ENCODE results near the gene C19orf12.
A peak's percentile ranks its signal among the peaks of the same experiment; 100 is the strongest.
"Not testable (repeated sequence)": the region's sequence is repeated elsewhere in the genome, so short reads cannot be mapped to it uniquely, and the experiment has no call there.

The C19orf12 gene

DNA sequence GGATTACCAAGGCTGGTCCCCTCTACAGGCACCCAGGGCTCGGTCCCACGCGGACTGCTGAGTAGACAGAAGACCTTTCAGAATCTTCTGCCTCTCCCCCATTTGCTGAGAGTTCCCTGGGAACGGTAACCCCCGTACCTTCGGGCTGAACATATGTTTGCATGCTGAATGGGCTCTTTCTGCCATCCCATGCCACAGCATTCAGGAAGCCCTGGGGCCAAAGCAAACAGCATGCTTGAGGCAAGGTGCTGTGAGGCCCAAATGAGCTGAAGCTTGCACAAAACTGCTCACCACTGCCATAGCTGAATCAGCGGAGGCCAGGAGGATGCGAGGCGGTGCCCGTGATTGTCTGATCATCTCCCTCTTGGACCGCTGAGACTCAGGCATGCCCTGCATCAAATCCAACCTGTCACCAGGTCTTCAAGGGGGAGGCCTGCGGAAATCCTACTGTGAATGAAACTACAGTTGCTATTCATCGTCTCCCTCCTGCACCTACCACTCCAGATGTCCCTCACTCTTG lies 16.3 kb upstream of the C19orf12 start:
- DNase-seq (ENCODE audit: low read depth), result no peak

DNA sequence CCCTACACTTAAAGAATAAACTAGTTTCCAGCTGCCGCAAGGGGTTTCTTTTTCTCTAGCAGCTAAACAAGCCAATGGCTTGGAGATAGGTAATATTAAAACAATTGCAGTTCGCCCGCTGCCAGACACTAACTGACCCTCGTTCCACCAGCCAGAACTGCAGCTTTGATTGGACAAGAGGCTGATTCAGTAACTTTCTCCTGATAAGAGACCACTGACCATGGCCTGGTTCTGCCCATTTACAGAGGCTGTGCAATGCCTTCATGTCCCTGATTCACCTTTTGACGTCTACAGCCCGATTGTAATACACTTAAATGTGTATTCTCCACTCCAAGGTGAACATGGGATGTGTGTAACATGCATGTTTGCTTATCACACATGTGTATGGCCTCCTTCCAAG lies 12.8 kb upstream of the C19orf12 start:
- no peak for DNase-seq (ENCODE audit: low read depth)

DNA sequence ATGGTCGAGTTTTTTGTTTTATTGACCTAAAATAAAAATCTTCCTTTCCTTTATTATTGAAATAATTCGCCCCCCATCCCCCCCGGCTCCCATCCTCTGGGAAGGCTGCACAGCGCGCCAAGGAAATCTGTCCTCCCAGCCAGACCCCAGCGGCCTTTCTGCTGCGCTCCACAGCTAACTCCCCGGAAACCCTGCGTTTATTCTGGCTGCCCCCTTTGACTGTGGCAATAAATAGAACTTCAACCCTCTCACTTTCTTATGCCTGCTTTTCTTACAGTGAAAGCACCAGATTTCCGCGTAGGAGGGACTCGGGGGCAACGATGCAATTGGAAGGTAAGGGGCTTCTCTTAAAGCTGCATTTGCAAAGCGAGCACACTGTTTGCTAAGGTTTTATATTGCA lies 9.7 kb upstream of the C19orf12 start:
- no peak for DNase-seq (ENCODE audit: low read depth)

DNA sequence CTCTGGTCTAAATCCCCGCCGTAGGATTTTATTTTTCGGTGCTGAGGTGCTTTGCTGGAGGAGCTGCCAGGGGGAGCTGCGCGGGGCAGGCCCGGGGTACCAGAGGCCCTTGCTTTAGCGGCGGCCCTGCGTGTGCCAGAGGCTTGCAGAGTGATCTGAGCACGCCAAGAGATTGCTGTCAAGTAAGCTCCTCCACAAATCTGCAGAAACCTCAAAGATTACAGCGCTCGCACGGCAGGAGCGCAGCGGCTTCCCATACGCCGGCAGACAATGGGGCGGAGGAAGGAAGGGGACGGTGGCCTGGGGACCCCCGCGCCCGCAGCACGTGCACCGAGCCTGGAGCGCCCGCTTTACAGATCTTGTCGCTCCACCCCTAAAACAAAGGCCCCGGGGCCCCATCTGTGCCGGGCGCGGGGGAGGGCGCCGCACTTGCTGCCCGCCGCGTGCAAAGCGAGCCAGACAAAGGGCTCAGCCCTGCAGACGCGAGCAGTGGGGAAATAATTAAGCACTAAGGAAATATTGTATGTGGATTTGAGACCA lies 9.1 kb upstream of the C19orf12 start:
- no peak for DNase-seq (ENCODE audit: low read depth)

DNA sequence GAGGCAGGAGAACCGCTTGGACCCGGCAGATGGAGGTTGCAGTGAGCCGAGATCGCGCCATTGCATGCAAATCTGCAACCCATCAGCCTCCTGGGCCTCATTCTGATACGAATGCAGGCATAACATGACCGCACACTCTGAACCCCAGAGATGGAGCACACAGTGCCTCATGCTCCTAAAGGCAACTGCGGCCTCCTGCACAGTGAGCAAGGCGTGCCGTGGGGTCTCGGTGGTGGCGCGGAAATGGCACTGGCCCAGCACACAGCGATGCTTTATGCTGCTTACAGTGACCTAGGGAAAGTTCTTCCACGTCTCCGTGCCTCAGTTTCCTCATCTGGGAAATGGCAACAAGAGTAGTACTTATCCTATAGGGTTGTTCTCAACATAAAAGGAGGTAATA lies 2.0 kb upstream of the C19orf12 start:
- no peak for DNase-seq (ENCODE audit: low read depth)

DNA sequence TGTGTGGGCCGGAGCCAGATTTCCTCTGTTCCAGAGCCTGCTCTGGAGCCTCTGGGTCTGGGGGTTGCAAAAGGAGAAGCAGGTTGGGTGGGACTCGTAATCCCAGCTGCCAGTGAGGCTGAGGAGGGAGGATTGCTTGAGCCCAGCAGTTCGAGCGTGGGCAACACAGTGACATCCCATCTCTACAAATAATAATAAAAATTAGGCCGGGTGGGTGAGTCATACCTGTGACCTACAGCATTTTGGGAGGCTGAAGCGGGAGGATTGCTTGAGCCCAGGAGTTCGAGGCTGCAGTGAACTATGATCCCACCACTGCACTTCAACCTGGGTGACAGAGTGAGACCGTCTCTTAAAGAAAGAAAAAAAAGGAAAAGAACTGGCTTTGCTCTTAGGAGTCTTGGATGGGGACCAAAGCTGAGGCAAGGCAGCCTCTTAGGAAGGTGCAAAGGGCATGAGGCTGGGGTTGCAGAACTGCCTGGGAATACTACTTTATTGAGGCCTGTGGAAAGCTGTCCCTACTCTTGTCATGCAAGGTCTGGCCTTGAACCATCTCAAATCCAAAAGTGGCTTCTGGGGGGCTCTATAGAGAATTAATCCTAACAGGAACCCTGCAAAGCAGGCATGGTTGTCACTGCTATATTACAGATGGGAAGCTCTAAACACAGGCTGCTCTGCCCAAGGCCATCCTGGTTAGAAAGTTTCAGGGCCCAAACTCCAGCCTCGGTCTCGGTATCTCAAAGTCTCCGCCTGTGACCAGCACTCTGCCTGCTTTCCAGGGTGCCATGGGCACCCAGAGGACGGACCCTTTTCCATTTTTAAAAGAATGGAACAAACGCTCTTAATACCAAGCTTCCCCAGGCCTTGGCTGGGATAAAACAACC lies 880 bp upstream of the C19orf12 start:
- DNase-seq (ENCODE audit: low read depth), result no peak

DNA sequence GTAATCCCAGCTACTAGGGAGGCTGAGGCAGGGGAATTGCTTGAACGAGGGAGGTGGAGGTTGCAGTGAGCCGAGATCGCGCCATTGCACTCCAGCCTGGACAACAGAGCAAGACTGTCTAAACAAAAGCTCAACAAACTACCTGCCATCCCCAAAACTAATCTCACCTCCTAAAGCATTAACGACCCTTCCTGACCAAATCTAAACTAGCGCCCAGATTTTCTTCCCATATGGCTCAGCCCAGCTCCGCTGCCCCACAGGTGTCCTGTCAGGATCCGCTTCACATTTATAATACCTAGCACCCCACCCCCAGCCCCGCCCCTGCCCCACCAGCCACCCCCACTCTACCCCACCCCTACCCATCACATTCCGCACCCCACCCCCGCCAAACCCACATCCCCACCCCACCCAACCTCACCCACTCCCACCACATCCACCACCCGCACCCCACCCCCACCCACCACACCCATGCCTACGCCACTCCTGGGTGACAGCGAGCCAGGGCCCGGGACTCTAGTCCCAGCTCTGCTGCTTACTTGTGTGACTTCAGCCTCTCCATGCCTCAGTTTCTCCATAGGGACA lies 599 bp downstream of the C19orf12 start:
- DNase-seq (ENCODE audit: low read depth), result peak; percentile 55

DNA sequence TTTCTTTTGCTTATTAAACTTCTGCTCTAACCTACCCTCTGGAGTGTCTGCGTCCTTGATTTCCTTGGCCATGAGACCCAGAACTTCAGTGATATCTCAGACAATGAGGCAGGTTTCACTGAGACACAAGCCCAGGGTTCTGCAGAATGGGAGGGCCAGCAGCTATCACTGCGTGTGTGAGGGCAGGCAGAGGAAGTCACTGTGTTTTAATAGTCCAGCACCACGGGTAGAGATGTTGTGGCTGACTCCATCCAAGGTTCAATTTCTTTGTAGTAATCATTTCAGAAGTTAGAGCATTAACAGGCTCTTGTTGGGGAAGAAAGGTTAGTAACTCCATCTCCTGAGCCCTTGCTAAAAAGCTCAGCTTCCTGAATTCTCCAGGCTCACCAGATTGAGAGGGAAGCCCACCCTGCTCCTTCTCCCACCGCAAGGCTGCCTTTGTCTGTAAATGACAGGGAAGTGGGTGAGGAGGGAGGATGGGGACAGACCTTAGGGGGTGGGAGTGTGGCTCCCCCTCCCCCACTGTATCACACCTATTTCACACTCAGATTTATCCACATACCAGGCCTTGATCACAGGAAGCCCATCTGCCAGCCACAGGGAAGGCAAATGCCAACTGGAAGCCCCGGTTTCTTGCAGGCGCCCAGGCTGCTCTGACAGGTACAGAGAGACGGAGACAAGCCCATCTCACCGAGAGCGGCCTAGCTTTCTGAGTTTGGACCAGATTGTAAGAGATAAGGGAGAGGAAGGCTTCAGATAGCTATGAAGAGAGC lies 2.1 kb downstream of the C19orf12 start:
- no peak for DNase-seq (ENCODE audit: low read depth)

DNA sequence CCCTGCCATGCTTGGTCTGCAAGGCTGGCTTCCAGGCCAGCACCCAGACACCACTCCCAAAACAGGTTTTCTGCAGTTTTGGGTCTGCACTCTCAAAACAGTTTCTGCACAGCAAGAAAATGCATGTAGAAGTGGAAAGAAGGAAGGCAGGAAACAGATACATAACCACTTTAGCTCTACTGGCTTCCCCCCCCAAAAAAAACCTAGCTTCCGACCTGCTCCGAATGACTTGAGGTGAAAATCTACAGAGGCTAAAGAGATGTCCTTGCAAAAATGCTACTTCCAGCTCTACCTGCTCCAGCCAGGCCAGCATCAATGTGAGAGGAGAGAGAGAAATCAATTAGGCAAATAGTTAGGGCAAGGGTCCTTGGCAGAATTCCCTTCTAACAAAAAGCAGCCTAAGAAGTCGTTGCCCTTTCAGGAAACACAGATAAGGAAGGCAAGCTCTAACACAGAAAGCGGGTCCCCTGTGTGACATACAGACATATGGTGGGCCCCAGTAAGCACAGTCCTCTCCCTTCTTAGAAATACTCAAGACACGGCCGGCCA lies 3.4 kb downstream of the C19orf12 start:
- DNase-seq (ENCODE audit: low read depth), result no peak

DNA sequence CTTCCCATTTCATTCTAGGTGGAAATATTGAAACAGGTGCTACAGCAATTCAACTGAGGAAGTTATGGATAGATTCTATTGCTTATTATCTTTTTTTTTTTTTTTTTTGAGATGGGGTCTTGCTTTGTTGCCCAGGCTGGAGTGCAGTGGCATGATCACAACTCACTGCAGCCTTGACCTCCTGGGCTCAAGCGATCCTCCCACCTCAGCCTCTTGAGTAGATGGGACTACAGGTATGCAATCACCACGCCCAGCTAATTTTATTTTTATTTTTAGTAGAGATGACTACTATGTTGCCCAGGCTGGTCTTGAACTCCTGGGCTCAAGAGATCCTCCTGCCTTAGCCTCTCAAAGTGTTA lies 5.6 kb downstream of the C19orf12 start:
- not testable (repeated sequence) for DNase-seq (ENCODE audit: low read depth)

DNA sequence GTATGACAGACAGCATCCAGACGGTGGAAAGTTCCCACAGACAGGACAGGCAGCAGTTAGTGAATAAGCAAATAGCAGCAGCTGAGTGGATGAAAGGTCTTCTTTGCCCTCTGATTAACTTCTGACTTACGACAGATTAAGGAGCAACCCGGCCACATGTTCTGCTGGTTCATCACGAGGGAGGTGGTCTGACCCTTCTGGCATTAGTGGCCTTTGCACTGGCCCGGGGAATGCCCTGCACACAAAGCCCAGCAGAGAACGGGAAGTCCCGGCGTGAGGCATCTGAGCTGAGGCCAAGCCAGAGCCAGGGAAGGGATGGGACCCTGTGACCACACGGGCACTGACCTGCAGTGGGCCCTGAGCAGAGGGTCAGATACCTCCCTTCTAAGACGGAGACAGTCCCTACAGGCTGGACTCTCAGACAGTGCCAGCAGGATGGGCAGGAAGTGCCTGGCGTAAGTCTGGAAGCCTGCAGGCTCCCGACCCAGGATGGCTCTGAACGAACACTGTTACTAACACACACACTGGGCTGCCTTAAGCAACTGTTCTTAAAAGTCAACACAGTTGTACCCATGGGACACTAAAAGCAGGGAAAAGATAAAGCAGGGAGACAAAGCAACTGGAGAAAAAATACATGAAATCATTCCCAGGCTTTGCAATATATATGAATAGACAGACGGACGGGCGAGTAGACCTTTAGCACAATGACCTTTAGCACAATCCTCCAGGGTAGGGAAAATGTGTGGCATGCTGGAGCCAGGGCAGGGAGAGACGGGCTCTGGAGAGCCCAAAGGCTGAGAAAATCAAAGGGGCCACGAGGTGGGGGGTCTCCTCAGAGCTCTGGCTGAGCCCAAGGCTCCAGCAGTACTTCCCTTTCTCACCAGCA lies 6.3 kb downstream of the C19orf12 start:
- no peak for DNase-seq (ENCODE audit: low read depth)

DNA sequence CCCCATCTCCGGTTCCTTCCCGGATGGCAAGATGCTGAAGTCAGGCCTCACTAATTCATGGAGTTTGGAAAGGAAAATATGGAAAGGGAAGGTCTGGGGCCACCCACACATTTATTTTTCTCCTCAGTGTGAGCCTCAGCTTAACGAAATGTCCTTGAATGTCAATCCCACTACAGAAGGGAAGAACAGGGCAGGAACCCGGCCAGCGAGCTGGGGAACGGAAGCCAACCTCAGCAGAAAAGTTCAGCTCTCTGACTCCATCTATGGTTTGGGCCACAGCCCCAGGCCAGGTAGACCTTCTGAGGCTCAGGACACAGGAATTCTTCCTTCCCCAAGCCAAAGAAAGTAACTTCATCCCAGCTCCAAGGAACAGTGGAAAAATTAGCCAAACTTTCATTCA lies 8.4 kb downstream of the C19orf12 start:
- no peak for DNase-seq (ENCODE audit: low read depth)

DNA sequence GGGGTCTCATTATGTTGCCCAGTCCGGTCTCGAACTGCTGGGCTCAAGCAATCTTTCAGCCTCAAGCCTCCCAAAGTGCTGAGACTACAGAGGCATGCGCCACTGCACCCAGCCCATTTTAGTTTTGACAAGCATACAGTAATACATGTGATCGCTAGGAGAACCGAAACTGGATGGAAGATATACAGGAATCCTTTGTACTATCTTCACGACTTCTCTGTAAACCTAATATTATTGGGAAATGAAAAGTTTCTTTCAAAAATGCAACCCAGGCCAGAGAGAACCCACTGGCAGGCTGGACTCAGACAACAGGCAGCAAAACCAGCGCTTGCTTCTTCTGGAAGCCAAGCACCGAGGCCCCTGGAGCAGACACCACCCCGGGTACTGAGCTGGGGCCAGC lies 9.4 kb downstream of the C19orf12 start:
- no peak for DNase-seq (ENCODE audit: low read depth)

DNA sequence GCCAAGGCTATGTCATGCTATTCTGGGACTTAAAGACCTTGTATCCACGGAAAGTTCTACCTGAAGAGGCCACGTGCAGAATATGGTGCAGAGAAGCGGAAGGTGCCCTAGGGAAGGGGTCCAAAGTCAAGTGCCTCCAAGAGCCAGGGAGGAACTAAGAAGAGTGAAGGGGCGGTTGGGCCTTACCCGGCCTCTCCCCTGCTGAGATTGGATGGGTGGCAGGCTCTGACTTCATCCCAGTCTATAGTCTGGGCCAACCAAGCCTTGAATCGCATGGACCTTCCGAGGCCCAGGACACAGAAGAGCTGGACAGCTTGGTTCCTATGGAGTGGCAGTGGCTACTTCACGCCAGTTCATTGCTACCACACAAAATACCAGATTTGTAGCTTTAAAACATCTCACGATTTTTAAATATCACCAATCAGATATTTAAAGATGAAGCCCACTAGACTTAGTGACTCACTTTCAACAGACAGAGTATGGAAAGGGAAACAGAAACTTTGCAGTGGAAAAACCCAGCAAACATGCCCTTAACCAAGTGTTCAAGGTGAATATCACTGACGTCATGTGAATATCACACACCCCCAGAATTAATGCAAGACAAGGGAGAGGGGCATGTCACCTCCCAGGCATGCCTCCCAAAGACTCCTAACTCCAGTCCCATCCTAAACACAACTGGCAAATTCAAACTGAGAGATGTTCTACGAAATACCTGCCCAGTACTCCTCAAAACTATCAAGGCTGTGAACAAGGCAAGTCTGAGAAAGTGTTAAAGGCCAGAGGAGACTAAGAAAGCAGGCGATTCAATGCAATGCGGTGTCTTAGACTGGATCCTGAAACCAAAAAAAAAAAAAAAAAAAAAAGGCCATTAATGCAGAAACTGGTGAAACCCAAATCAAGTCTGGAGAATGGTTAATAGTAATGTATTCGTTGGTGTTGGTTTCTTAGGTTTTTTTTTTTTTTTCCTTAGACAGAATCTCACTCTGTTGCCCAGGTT lies 10.2 kb downstream of the C19orf12 start:
- DNase-seq (ENCODE audit: low read depth), result no peak

DNA sequence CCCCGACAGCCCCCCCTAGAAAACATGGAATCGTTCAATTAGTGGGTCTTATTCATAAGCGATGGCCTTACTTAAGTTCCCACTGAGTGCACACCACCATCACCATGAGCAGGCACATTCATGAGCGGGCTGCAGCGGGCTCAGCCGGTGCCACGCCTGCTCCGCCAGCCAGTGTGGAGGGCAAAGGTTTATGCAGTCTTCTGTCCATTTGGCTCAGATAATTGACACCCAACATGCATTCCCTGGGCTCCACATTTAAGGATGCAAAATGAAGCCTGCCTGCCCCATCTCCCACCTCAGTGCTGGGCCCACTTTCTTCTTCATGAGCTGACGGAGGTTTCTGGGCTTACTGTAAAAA lies 12.1 kb downstream of the C19orf12 start:
- DNase-seq (ENCODE audit: low read depth), result no peak

DNA sequence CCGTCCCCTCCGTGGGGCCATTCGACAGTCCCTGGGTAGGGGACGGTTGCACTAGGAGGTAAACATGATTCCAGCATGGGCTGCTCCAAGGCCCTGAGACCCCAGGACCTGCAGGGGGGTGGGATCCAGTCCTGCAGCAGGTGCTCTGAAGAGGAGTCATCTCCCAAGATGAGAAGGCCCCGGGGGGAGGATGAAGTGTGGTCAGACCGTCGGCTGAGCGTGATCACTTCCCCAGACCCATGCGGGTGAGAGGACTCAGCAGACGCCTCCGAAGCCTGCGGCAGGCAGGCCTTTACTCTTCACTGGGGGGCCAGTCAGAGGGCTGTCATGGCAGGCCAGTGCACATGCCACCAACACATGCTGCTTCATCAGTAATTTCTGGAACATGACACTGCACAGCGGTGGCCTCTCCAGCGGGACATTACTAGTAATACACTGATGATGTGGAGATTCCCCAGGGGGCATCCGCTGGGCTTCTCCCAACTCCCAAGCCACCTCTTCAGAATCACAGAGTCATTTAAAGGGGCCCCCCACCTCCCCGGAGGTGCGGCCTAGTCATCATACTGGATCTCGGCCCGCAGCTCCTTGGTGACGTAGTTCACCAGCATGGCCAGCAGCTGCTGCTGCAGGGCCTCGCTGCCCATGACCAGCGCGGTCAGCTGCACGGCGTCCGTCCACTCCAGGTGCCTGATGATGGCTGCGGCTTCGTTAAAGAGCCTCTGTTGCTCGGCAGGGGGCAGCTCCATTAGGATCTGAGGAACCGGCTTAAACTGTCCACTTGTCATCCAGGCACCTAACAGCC lies 12.7 kb downstream of the C19orf12 start:
- no peak for DNase-seq (ENCODE audit: low read depth)

DNA sequence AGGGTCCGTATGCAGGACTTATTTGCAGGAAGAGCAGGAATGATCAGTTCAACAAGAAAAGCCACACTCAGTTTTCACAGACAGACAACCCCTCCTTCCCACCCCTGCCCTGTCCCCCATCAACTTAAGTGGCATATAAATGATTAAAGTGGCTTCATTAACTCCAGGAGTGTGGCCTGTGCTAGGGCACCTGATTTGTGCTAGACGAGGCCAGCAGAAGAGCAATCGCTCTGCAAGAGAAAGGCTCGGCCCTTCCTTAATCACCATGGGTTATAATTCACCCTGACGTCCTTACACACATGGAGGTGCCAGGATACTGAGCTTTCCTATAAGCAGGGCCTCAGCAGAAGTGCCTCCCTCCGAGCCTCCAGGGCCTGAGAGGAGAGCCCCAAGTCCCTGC lies 14.6 kb downstream of the C19orf12 start:
- DNase-seq (ENCODE audit: low read depth), result no peak

DNA sequence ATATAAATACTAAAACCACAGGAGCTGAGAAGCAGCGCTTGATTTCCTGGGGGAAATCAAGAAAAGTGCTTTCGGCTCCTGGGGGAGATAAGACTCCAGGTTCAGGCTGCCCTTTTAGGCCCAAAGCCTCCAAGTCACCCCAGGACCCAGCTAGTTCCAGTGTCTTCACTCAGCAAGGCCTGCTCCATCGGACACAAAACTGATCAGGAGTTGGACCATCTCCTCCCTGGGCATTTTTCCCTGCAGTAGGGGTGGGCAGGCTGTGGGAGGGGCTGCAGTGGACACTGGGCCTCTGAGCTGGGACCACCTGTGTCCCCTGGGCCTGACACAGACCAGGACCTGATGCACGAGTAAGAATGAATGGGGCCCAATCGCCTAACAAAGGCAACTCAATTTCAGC lies 15.2 kb downstream of the C19orf12 start:
- no peak for DNase-seq (ENCODE audit: low read depth)

DNA sequence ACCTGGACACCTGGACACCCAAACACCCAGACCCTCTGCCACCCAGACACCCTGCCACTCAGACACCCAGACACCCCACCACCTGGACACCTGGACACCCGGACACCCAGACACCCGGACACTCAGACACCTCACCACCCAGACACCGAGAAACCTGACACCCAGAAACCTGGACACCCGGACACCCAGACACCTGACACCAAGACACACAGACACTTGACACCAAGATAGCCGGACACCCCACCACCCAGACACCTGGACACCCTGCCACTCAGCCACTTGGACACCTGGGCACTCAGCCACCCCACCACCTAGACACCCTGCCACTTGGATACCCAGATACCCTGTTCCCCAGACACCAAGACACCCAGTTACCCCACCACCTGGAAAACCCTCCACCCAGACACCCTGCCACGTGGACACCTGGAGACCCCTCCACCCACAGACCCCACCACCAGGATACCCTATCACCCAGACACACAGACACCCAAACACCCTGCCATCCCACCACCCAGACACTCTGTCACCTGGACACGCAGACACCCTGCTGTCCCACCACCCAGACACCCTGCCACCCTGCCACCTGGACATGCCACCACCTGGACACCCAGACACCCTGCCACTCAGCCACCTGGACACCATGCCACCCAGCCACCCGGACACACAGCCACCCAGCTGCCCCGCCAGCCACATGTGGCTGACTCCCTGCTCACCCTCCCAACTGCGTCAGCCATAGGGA lies 17.4 kb downstream of the C19orf12 start:
- no peak for DNase-seq (ENCODE audit: low read depth)

All from T-helper 22 cell (primary cell).